A673 (cell line): ENCODE measurements around the gene CMIP.

Experiments
- EZH2 ChIP-seq: fragments of 200-600 bp; sonication (generic); IDR thresholded peaks from 2 replicates; pipeline ENCODE4 v1.6.1; 2017; ENCODE audit warnings: borderline replicate concordance, low read depth, mild to moderate bottlenecking, mixed read lengths, antibody characterized with exemption, low read length; ENCODE audit not compliant: poor library complexity, severe bottlenecking
- TF ChIP-seq, protein P1 (sequence below): fragments of 300-800, 200-600 bp; sonication (generic); conservative IDR thresholded peaks from 2 replicates; pipeline ENCODE4 v1.5.1; 2017; ENCODE audit warnings: low read depth, mild to moderate bottlenecking, antibody characterized with exemption, low read length, moderate library complexity, mixed read lengths

DNA sequence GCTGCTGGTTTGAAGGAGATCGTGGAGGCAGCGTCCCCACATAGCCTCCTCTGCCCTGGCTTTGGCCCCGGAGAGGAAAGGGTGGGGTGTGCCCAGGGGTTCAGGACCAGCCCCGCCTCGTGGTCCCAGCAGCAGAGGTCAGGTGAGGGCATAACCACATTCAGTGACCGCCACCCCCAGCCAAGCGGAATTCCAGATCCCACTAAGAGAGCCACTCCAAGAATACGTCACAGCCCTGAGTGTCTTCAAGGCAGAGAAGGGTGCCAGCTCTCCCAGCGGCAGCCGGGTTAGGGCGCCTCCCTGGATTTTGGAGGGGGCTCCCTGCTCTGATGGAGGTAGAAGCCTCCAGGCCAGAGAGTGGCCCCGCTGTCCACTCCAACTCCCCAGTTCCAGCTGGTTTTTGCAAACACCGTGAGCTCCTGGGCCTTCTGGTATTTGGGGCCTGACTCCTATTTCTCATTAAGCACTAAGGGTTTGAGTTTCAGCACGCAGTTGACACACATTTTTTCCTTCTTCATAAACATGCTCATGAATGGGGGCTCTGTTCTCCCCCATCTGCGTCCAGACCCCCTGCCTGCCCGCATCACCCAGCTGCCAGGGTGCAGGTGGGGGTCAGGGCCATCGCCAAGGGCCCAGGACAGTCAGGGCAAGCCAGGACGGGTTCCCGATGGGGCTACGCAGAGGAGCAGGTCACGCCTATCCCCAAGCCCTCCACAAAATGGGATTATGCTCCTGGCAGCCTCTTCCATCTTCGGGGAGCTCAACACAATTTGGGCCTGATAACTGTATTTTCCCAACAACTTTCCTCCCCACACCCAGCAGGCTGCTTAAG, 236.1 kb downstream of the CMIP start:
- TF ChIP-seq, protein P1, sequence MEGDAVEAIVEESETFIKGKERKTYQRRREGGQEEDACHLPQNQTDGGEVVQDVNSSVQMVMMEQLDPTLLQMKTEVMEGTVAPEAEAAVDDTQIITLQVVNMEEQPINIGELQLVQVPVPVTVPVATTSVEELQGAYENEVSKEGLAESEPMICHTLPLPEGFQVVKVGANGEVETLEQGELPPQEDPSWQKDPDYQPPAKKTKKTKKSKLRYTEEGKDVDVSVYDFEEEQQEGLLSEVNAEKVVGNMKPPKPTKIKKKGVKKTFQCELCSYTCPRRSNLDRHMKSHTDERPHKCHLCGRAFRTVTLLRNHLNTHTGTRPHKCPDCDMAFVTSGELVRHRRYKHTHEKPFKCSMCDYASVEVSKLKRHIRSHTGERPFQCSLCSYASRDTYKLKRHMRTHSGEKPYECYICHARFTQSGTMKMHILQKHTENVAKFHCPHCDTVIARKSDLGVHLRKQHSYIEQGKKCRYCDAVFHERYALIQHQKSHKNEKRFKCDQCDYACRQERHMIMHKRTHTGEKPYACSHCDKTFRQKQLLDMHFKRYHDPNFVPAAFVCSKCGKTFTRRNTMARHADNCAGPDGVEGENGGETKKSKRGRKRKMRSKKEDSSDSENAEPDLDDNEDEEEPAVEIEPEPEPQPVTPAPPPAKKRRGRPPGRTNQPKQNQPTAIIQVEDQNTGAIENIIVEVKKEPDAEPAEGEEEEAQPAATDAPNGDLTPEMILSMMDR: no peak
- no peak for TF ChIP-seq EZH2
